Measurements from ENCODE around the gene KDM4B. TPM values are rescaled to one million over a fixed set of nuclear protein-coding genes. Genes with fewer than 3 reads are reported as not detected.

The KDM4B gene
- total RNA-seq, 1 donor from 2014 or later: 22.4 TPM

- no peak for ATAC-seq
These were observed 17.1 kb downstream of the KDM4B start for GRCh38 chr19:4986056-4986455.

- ATAC-seq: no peak
These were observed 17.6 kb downstream of the KDM4B start for GRCh38 chr19:4986471-4986891.

- no peak for ATAC-seq
These were observed 18.3 kb downstream of the KDM4B start for GRCh38 chr19:4987256-4987655.

- ATAC-seq: no peak
These were observed 18.9 kb downstream of the KDM4B start for GRCh38 chr19:4987692-4988370.

GRCh38 chr19:4988770-4989251 lies 19.9 kb downstream of the KDM4B start:
- peak; percentile 7 for ATAC-seq

- ATAC-seq: no peak
These were observed 21.4 kb downstream of the KDM4B start for GRCh38 chr19:4990306-4990705.

GRCh38 chr19:4991538-4991937 lies 22.6 kb downstream of the KDM4B start:
- no peak for ATAC-seq

- no peak for ATAC-seq
These were observed 23.2 kb downstream of the KDM4B start for GRCh38 chr19:4991996-4992698.

- ATAC-seq: no peak
These were observed 24.8 kb downstream of the KDM4B start for GRCh38 chr19:4993683-4994082.

- no peak for ATAC-seq
These were observed 27.8 kb downstream of the KDM4B start for GRCh38 chr19:4996701-4997100.

GRCh38 chr19:4997297-4997696 lies 28.4 kb downstream of the KDM4B start:
- no peak for ATAC-seq

- ATAC-seq: no peak
These were observed 31.3 kb downstream of the KDM4B start for GRCh38 chr19:5000120-5000611.

GRCh38 chr19:5001615-5002014 lies 32.7 kb downstream of the KDM4B start:
- peak; percentile 43 for ATAC-seq

- ATAC-seq: no peak
These were observed 33.2 kb downstream of the KDM4B start for GRCh38 chr19:5002143-5002542.

- ATAC-seq: no peak
These were observed 34.9 kb downstream of the KDM4B start for GRCh38 chr19:5003781-5004180.

- ATAC-seq: no peak
These were observed 36.2 kb downstream of the KDM4B start for GRCh38 chr19:5005096-5005495.

- ATAC-seq: no peak
These were observed 37.3 kb downstream of the KDM4B start for GRCh38 chr19:5006201-5006600.

GRCh38 chr19:5006821-5007220 lies 37.9 kb downstream of the KDM4B start:
- no peak for ATAC-seq

GRCh38 chr19:5011476-5012238 lies 42.7 kb downstream of the KDM4B start:
- ATAC-seq: no peak

GRCh38 chr19:5012688-5013457 lies 44.0 kb downstream of the KDM4B start:
- ATAC-seq: no peak

GRCh38 chr19:5013761-5014160 lies 44.8 kb downstream of the KDM4B start:
- ATAC-seq: no peak

GRCh38 chr19:5014941-5015340 lies 46.0 kb downstream of the KDM4B start:
- ATAC-seq: no peak
